Measurements from ENCODE around the gene CRYBG2. TPM values are rescaled to one million over a fixed set of nuclear protein-coding genes. Genes with fewer than 3 reads are reported as not detected.
"Not testable (repeated sequence)": the region's sequence is repeated elsewhere in the genome, so short reads cannot be mapped to it uniquely, and the experiment has no call there.

CRYBG2 gene
- total RNA-seq, 6 experiments from 2014 or later, result not detected

GRCh38 chr1:26384076-26384475 lies 30.1 kb upstream of the CRYBG2 start:
- Mint-ChIP-seq H3K27ac (no peak overlapping the region), H3K27me3 (ENCODE audit: insufficient read depth) (peaks cover 5% of the 10 kb centered on the region), H3K9me3 (no peaks in the 10 kb centered on the region), H3K4me1 (ENCODE audit: low read depth) (peaks cover 29% of the 10 kb centered on the region), H3K36me3 (ENCODE audit: low read depth) (no peaks in the 10 kb centered on the region), H3K4me3 (no peak overlapping the region)
- DNase-seq, result no peak
- TF ChIP-seq CTCF (IDR thresholded peaks at IDR 0.05), result no peak

GRCh38 chr1:26378879-26379251 lies 24.9 kb upstream of the CRYBG2 start:
- DNase-seq, result no peak
- Mint-ChIP-seq H3K4me3 (no peak overlapping the region; the same call in 1 of the 2 replicates), H3K4me1 (ENCODE audit: low read depth) (peaks cover 50% of the 10 kb centered on the region), H3K9me3 (no peaks in the 10 kb centered on the region; the same call in 1 of the 2 replicates), H3K36me3 (ENCODE audit: low read depth) (no peaks in the 10 kb centered on the region), H3K27ac (peak overlapping the region; percentile 80; the same call in 1 of the 2 replicates), H3K27me3 (ENCODE audit: insufficient read depth) (peaks cover 2% of the 10 kb centered on the region)
- no peak for TF ChIP-seq CTCF (IDR thresholded peaks at IDR 0.05)

- Mint-ChIP-seq H3K36me3 (ENCODE audit: low read depth) (no peaks in the 10 kb centered on the region), H3K4me3 (peak overlapping the region; percentile 65), H3K27ac (peak overlapping the region; percentile 80), H3K4me1 (ENCODE audit: low read depth) (peaks cover 55% of the 10 kb centered on the region), H3K9me3 (no peaks in the 10 kb centered on the region; the same call in 1 of the 2 replicates), H3K27me3 (ENCODE audit: insufficient read depth) (peaks cover 2% of the 10 kb centered on the region)
- TF ChIP-seq CTCF (IDR thresholded peaks at IDR 0.05), result no peak
- peak; percentile 95 for DNase-seq
Measured at GRCh38 chr1:26378088-26378878, 24.4 kb upstream of the CRYBG2 start.

- peaks cover 2% of the 10 kb centered on the region; the same call in 1 of the 2 replicates for H3K9me3 Mint-ChIP-seq
- H3K27ac Mint-ChIP-seq, result no peak overlapping the region
- peaks cover 66% of the 10 kb centered on the region for H3K4me1 Mint-ChIP-seq (ENCODE audit: low read depth)
- peaks cover 2% of the 10 kb centered on the region for H3K27me3 Mint-ChIP-seq (ENCODE audit: insufficient read depth)
- TF ChIP-seq CTCF (IDR thresholded peaks at IDR 0.05), result no peak
- H3K36me3 Mint-ChIP-seq (ENCODE audit: low read depth), result no peaks in the 10 kb centered on the region; the same call in 1 of the 2 replicates
- DNase-seq, result no peak
- H3K4me3 Mint-ChIP-seq, result no peak overlapping the region
Measured at GRCh38 chr1:26376050-26376449, 22.1 kb upstream of the CRYBG2 start.

- H3K36me3 Mint-ChIP-seq (ENCODE audit: low read depth), result no peaks in the 10 kb centered on the region; the same call in 1 of the 2 replicates
- DNase-seq, result no peak
- H3K4me3 Mint-ChIP-seq, result 0 out of 2 replicates have a peak overlapping the region, but pooled peaks have one; percentile 18
- H3K27ac Mint-ChIP-seq, result peak overlapping the region; percentile 72; the same call in 1 of the 2 replicates
- no peak for TF ChIP-seq CTCF (IDR thresholded peaks at IDR 0.05)
- H3K4me1 Mint-ChIP-seq (ENCODE audit: low read depth), result peaks cover 66% of the 10 kb centered on the region
- peaks cover under 1% of the 10 kb centered on the region for H3K27me3 Mint-ChIP-seq (ENCODE audit: insufficient read depth)
- H3K9me3 Mint-ChIP-seq, result peaks cover 5% of the 10 kb centered on the region; the same call in 1 of the 2 replicates
Measured at GRCh38 chr1:26375081-26375480, 21.2 kb upstream of the CRYBG2 start.

GRCh38 chr1:26374361-26374760 lies 20.4 kb upstream of the CRYBG2 start:
- H3K27me3 Mint-ChIP-seq (ENCODE audit: insufficient read depth); H3K27ac Mint-ChIP-seq; H3K4me3 Mint-ChIP-seq: not testable (repeated sequence)

More at GRCh38 chr1:26374361-26374760, 20.4 kb upstream of the CRYBG2 start:
- peaks cover 66% of the 10 kb centered on the region for H3K4me1 Mint-ChIP-seq (ENCODE audit: low read depth)
- H3K9me3 Mint-ChIP-seq; H3K36me3 Mint-ChIP-seq (ENCODE audit: low read depth); DNase-seq: not testable (repeated sequence)

Data from HFFc6 (cell line).